K562 (cell line): ENCODE data around the gene ADAM8. TPM values are rescaled to one million over a fixed set of nuclear protein-coding genes. Genes with fewer than 3 reads are reported as not detected.
A peak's percentile ranks its signal among the peaks of the same experiment; 100 is the strongest.

Source experiments
- CREM ChIP-seq: IDR thresholded peaks from 2 replicates; pipeline ENCODE4 v1.6.1; 2014; ENCODE audit warnings: antibody characterized with exemption, low read depth
- CTBP1 ChIP-seq: fragments of 450-650 bp; IDR thresholded peaks from 2 replicates; pipeline ENCODE4 v1.6.1; 2016; ENCODE audit warnings: borderline replicate concordance
- CXXC5 ChIP-seq: fragments of 250-450 bp; sonication (Bioruptor Pico); IDR thresholded peaks from 2 replicates; pipeline ENCODE4 v1.8.0; 2022; ENCODE audit warnings: inconsistent platforms, mild to moderate bottlenecking, moderate library complexity
- FUS ChIP-seq: fragments of 200-400 bp; formaldehyde crosslinking; optimal IDR thresholded peaks from 2 replicates; pipeline ENCODE3; 2017; ENCODE audit warnings: low read depth, low read length
- JUND ChIP-seq, 2 experiments: IDR thresholded peaks; 2 replicates in 1 of 2; 3 replicates in 1 of 2; pipeline ENCODE4 v1.6.1; 2011; ENCODE audit warnings: borderline replicate concordance in 2 of 2, low read depth in 2 of 2, low read length in 2 of 2, improper control_type of control experiment in 1 of 2, missing biosample characterization in 1 of 2, missing genetic modification characterization in 1 of 2, missing genetic modification reagents in 1 of 2
- MNT ChIP-seq, 2 experiments: fragments of 450-650 bp; conservative IDR thresholded peaks; 2 replicates each; pipeline ENCODE4 v1.6.1; 2017; ENCODE audit warnings: mild to moderate bottlenecking in 2 of 2, moderate library complexity in 2 of 2
- NR2C2 ChIP-seq, 2 experiments: fragments of 200-800 bp in 1 of 2; sonication (Bioruptor generic) in 1 of 2; sonication (generic) in 1 of 2; formaldehyde crosslinking in 1 of 2; IDR thresholded peaks; 2 replicates each; pipeline versions ENCODE4 v1.6.1 to v1.8.0; 2016 to 2022; ENCODE audit warnings: mild to moderate bottlenecking in 1 of 2, missing compliant biosample characterization in 1 of 2, missing genetic modification characterization in 1 of 2, missing genetic modification reagents in 1 of 2
- RB1 ChIP-seq: fragments of 450-650 bp; IDR thresholded peaks from 2 replicates; pipeline ENCODE4 v1.6.1; 2017; ENCODE audit warnings: low read depth, mild to moderate bottlenecking
- REST ChIP-seq, 2 experiments: fragments of 450-650 bp; formaldehyde crosslinking in 1 of 2; IDR thresholded peaks; 2 replicates each; pipeline versions ENCODE4 v1.4.0 to v1.6.1; 2014 to 2020; ENCODE audit warnings: mild to moderate bottlenecking in 2 of 2, borderline replicate concordance in 1 of 2, low read depth in 1 of 2
- SIN3A ChIP-seq, 2 experiments: fragments of 150-350 bp in 1 of 2; IDR thresholded peaks; 2 replicates each; pipeline ENCODE4 v1.6.1; 2011 to 2016; ENCODE audit warnings: borderline replicate concordance in 2 of 2, low read depth in 2 of 2, low read length in 2 of 2, mild to moderate bottlenecking in 2 of 2, moderate library complexity in 2 of 2; ENCODE audit not compliant: control insufficient read depth in 1 of 2
- ZNF277 ChIP-seq: fragments of 250-450 bp; sonication (Bioruptor Pico); IDR thresholded peaks from 2 replicates; pipeline ENCODE4 v1.8.0; 2022; ENCODE audit warnings: inconsistent platforms, mild to moderate bottlenecking, moderate library complexity, borderline replicate concordance
- ZNF561 ChIP-seq: fragments of 450-650 bp; formaldehyde crosslinking; conservative IDR thresholded peaks from 2 replicates; pipeline ENCODE4 v1.4.0; 2020; ENCODE audit warnings: mild to moderate bottlenecking, moderate library complexity
- polyA plus RNA-seq, 8 experiments: library from polyadenylated mRNA; depleted of rRNA in 4 of 8; stranded (reverse) in 5 of 8; unstranded in 3 of 8; fragments of >200 nt; fragmentation: Nextera tagmentation in 2 of 8; fragmentation: Illumina TruSeq in 1 of 8; extraction: Ambion mirVana in 2 of 8; extraction: Trizol in 1 of 8; gene quantifications; 2 replicates each; pipeline versions ENCODE4 v1.2.1 to v1.2.3, GENCODE V29; 2011 to 2014; ENCODE audit warnings: inconsistent platforms in 1 of 8, missing spikeins in 1 of 8
- total RNA-seq, 7 experiments: library from RNA; depleted of rRNA in 6 of 7; stranded (reverse); fragments of >200 nt in 6 of 7; fragmentation: Illumina TruSeq in 2 of 7; extraction: Trizol in 2 of 7; gene quantifications; 2 replicates each; pipeline versions ENCODE4 v1.2.1 to v1.2.3, GENCODE V29; 2011 to 2021; ENCODE audit warnings: low replicate concordance in 1 of 7
- TF ChIP-seq, protein P1 (sequence below): IDR thresholded peaks from 2 replicates; pipeline ENCODE4 v1.6.1; 2011; ENCODE audit not compliant: insufficient read length; ENCODE audit errors: extremely low read depth

The ADAM8 gene
- total and polyA plus RNA-seq, 9 of the 15 experiments (the other 6 are each of a cell fraction or from before 2014, with no cell fraction given): 0.07 to 7.0 (median 1.1) TPM

GRCh38 chr10:133307776-133308420, 31.2 kb upstream of the ADAM8 start (continued):
- peak in 1 of 2 experiments; percentile 68; a peak in 1 of 4 replicates for TF ChIP-seq SIN3A (IDR thresholded peaks at IDR 0.05; ENCODE audit: borderline replicate concordance in 2 of 2, control insufficient read depth in 1 of 2, low read depth in 2 of 2, low read length in 2 of 2)
- TF ChIP-seq CXXC5 (CRISPR knock-in tag): no peak
- TF ChIP-seq, protein P1, sequence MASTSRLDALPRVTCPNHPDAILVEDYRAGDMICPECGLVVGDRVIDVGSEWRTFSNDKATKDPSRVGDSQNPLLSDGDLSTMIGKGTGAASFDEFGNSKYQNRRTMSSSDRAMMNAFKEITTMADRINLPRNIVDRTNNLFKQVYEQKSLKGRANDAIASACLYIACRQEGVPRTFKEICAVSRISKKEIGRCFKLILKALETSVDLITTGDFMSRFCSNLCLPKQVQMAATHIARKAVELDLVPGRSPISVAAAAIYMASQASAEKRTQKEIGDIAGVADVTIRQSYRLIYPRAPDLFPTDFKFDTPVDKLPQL: no peak
- 0 out of 2 replicates have a peak, but pooled peaks have one; percentile 22 for TF ChIP-seq RB1
- TF ChIP-seq NR2C2 (CRISPR knock-in tag; IDR thresholded peaks at IDR 0.05): 0 out of 2 replicates have a peak, but pooled peaks have one; percentile 8
- no peak for TF ChIP-seq NR2C2 (tag; IDR thresholded peaks at IDR 0.05)
- TF ChIP-seq ZNF561 (CRISPR knock-in tag): no peak
- TF ChIP-seq REST (IDR thresholded peaks at IDR 0.05; ENCODE audit: borderline replicate concordance): peak; percentile 19; the same call in 1 of the 2 replicates
- TF ChIP-seq REST (CRISPR knock-in tag; IDR thresholded peaks at IDR 0.05; ENCODE audit: low read depth): no peak
- TF ChIP-seq FUS: no peak
- peak; percentile 35 for TF ChIP-seq CTBP1
- TF ChIP-seq ZNF277 (CRISPR knock-in tag): no peak
- no peak for TF ChIP-seq JUND (IDR thresholded peaks at IDR 0.05; ENCODE audit: borderline replicate concordance, low read depth, low read length)
- 0 out of 3 replicates have a peak, but pooled peaks have one; percentile 19 for TF ChIP-seq JUND (tag; IDR thresholded peaks at IDR 0.05; ENCODE audit: borderline replicate concordance, low read depth, low read length)
- peak in 1 of 2 experiments; percentile 50; a peak in 2 of 4 replicates for TF ChIP-seq MNT (conservative IDR thresholded peaks at IDR 0.05)
- TF ChIP-seq CREM: peak; percentile 32; the same call in 1 of the 2 replicates
